Calu3 (cell line): ENCODE measurements around the gene MYLK. TPM values are rescaled to one million over a fixed set of nuclear protein-coding genes. Genes with fewer than 3 reads are reported as not detected.

ENCODE experiments used
- BruUV-seq: library from RNA; stranded (reverse); fragments of 400-500 nt; replicated peaks from 2 replicates; lab custom pipeline; 2021; lab: Mats Ljungman, UMichigan
- CTCF ChIA-PET: fragments of 300-600 bp; sonication (Branson Sonifier 250); formaldehyde crosslinking; loops from one replicate; lab custom pipeline; 2022; ENCODE audit warnings: antibody characterized with exemption; lab: Charles Lee
- DNase-seq: peaks from one replicate; pipeline ENCODE4 v3.0.0; 2022
- H3K27ac Mint-ChIP-seq: one replicate; pipeline ENCODE4 v1.8.0; 2022; ENCODE audit warnings: mixed read lengths; ENCODE audit not compliant: unreplicated experiment
- H3K27me3 Mint-ChIP-seq: one replicate; pipeline ENCODE4 v1.8.0; 2022; ENCODE audit warnings: mixed read lengths; ENCODE audit not compliant: unreplicated experiment
- H3K36me3 Mint-ChIP-seq: one replicate; pipeline ENCODE4 v1.8.0; 2022; ENCODE audit warnings: mild to moderate bottlenecking, moderate library complexity, mixed read lengths; ENCODE audit not compliant: insufficient read depth, unreplicated experiment
- H3K4me1 Mint-ChIP-seq: one replicate; pipeline ENCODE4 v1.8.0; 2022; ENCODE audit warnings: mild to moderate bottlenecking, low read depth, mixed read lengths; ENCODE audit not compliant: unreplicated experiment
- H3K4me3 Mint-ChIP-seq: one replicate; pipeline ENCODE4 v1.8.0; 2022; ENCODE audit warnings: mild to moderate bottlenecking, low read depth, moderate library complexity, mixed read lengths; ENCODE audit not compliant: unreplicated experiment
- H3K9me3 Mint-ChIP-seq: one replicate; pipeline ENCODE4 v1.8.0; 2022; ENCODE audit warnings: low read depth, mixed read lengths; ENCODE audit not compliant: unreplicated experiment
- intact Hi-C: fragments of 100-400 bp; cut with micrococcal nuclease; formaldehyde crosslinking; loops from one replicate; pipeline ENCODE4 v1.10.0; 2022; ENCODE audit not compliant: unreplicated experiment
- total RNA-seq: library from RNA; stranded (reverse); gene quantifications from 2 replicates; pipeline ENCODE4 v1.2.3, GENCODE V29; 2022
- TF ChIP-seq, protein P1 (sequence below): fragments of 200-600 bp; IDR thresholded peaks from one replicate; pipeline ENCODE4 v1.8.0; 2022; ENCODE audit warnings: antibody characterized with exemption; ENCODE audit not compliant: unreplicated experiment

The MYLK gene
- total RNA-seq, 1 experiment from 2014 or later: 10.7 TPM

DNA sequence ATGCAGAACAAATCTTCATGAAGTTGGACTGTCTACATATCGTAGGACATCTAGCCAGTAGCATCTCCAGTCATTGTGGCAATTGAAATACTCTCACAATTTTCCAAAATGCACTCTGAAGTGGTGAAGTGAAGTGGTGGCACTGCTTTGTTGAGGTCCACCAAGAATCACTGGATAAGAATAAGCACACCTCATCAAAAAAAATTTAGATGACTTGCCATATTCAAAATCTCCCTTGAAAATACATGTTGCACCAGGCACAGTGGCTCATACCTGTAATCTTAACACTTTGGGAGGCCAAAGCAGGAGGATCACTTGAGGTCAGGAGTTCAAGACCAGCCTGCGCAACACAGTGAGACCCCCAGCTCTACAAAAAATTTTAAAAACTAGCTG, 312.2 kb downstream of the MYLK start:
- no TSS peak for BruUV-seq
- TF ChIP-seq, protein P1, sequence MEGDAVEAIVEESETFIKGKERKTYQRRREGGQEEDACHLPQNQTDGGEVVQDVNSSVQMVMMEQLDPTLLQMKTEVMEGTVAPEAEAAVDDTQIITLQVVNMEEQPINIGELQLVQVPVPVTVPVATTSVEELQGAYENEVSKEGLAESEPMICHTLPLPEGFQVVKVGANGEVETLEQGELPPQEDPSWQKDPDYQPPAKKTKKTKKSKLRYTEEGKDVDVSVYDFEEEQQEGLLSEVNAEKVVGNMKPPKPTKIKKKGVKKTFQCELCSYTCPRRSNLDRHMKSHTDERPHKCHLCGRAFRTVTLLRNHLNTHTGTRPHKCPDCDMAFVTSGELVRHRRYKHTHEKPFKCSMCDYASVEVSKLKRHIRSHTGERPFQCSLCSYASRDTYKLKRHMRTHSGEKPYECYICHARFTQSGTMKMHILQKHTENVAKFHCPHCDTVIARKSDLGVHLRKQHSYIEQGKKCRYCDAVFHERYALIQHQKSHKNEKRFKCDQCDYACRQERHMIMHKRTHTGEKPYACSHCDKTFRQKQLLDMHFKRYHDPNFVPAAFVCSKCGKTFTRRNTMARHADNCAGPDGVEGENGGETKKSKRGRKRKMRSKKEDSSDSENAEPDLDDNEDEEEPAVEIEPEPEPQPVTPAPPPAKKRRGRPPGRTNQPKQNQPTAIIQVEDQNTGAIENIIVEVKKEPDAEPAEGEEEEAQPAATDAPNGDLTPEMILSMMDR: no peak
- no peak overlapping the region for H3K4me3 Mint-ChIP-seq
- H3K4me1 Mint-ChIP-seq: peaks cover 15% of the 10 kb centered on the region
- H3K27ac Mint-ChIP-seq: no peak overlapping the region
- intact Hi-C loops: no loop called here
- DNase-seq: no peak
- peaks cover 4% of the 10 kb centered on the region for H3K36me3 Mint-ChIP-seq
- H3K27me3 Mint-ChIP-seq: no peaks in the 10 kb centered on the region
- CTCF ChIA-PET: no interaction called here
- no peaks in the 10 kb centered on the region for H3K9me3 Mint-ChIP-seq

DNA sequence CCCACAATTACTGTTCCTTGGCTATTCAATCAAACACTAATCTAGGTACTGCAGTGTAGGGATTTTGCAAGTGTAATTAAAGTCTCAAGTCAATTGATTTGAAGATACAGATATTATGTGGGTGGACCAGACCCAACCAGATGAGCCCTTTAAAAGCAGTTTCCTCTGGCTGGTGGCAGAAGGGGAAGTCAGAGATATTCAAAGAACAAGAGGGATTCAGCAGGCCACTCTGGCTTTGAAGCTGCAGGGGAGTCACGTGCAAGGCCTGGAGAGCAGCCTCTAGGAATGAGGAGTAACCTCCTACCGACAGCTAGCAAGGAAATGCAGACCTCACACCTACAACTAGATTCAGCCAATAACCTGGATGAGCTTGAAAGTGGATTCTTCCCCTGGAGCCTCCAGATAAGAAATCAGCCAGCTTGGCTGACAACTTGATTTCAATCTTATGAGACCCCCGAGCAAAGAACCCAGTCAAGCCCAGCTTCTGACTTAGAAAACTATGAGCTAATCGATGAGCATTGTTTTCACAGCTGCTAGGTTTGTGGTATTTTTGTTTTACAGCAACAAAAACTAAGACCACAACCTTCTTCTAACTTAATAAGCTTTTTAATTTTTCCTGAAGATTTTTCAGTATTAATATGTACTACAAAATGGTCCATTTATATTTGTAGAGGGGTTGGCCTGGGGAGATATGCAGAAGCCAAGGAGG, 312.7 kb downstream of the MYLK start:
- Mint-ChIP-seq H3K4me3 (no peak overlapping the region), H3K27me3 (no peaks in the 10 kb centered on the region)
- CTCF ChIA-PET: no interaction called here

DNA sequence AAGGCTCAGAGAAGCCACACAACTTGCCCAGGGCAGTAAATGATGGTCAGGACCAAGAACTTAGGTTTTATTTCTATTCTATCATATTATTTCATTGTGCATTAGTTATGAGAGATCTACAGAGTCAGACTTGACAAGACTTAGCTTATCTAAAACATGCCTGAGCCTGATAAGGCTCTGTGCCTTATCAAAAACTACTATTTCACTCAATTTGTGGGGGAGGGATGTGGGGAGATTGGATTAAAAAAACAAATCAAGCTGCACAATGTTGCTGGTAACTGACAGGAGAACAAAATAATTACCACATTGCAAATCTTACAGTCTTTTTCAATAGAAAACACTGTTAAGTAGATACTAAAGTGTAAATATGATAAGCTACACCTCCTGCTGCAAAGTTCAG, 315.3 kb downstream of the MYLK start:
- TF ChIP-seq, protein P1: no peak
- no peak overlapping the region for H3K4me3 Mint-ChIP-seq
- no TSS peak for BruUV-seq
- no peaks in the 10 kb centered on the region for H3K9me3 Mint-ChIP-seq
- peaks cover 13% of the 10 kb centered on the region for H3K4me1 Mint-ChIP-seq
- H3K36me3 Mint-ChIP-seq: no peaks in the 10 kb centered on the region
- intact Hi-C loops: no loop called here
- no peaks in the 10 kb centered on the region for H3K27me3 Mint-ChIP-seq
- no peak overlapping the region for H3K27ac Mint-ChIP-seq
- CTCF ChIA-PET: no interaction called here
- no peak for DNase-seq

More for the DNA sequence above, 312.7 kb downstream of the MYLK start:
- H3K36me3 Mint-ChIP-seq: no peaks in the 10 kb centered on the region
- H3K4me1 Mint-ChIP-seq: peaks cover 10% of the 10 kb centered on the region
- intact Hi-C loops: no loop called here
- no TSS peak for BruUV-seq
- TF ChIP-seq, protein P1: no peak
- H3K27ac Mint-ChIP-seq: no peak overlapping the region
- no peaks in the 10 kb centered on the region for H3K9me3 Mint-ChIP-seq
- DNase-seq: no peak

DNA sequence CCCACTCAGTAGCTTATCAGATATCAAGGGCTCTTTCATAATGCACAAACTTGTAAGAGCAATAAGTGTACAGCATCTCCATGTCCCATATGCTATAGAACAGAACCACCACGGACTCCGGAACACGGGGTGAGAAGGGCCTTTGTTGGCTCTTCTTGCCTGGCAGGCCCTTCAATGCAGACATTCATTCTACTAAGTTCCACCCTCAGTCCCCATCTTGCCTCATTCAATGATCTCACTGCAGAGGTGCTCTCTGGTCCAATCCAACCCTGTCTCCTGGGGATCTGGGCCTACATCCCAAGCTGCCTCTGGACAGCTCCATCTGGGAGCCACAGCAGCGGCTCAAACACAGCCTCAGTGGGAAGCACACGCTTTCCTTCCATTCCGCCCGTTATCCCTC, 316.1 kb downstream of the MYLK start:
- intact Hi-C loops: no loop called here
- Mint-ChIP-seq H3K27ac (no peak overlapping the region), H3K9me3 (no peaks in the 10 kb centered on the region), H3K27me3 (no peaks in the 10 kb centered on the region), H3K4me1 (peaks cover 21% of the 10 kb centered on the region), H3K4me3 (no peak overlapping the region), H3K36me3 (no peaks in the 10 kb centered on the region)
- CTCF ChIA-PET: no interaction called here
- TF ChIP-seq, protein P1: no peak
- no TSS peak for BruUV-seq
- DNase-seq: no peak
